HTERT RPE-1 (cell line): Measurements from ENCODE around the gene PILRA.
"Not testable (repeated sequence)": the region's sequence is repeated elsewhere in the genome, so short reads cannot be mapped to it uniquely, and the experiment has no call there.

Experiments
- in situ Hi-C: fragments of 300-500 bp; cut with MboI; formaldehyde crosslinking; loops from 4 replicates; pipeline ENCODE4 v1.14.3; 2020; ENCODE audit warnings: low sequenced_read_pairs

Gene PILRA

DNA sequence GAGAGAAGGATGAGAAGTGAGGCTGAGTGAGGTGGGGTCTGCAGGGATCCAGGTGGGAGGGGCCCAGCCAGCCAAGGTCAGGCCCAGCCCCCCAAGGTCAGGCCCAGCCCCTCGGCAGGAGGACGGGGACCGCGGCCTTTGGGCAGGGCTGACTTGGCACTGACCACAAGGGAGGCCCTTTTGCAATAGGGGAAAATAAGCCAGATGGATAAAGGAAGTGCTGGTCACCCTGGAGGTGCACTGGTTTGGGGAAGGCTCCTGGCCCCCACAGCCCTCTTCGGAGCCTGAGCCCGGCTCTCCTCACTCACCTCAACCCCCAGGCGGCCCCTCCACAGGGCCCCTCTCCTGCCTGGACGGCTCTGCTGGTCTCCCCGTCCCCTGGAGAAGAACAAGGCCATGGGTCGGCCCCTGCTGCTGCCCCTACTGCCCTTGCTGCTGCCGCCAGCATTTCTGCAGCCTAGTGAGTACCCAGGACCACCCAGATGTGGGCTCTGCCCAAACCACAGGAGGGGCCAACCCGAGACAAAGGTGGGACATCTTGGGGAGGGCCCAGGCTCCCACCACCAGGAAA, at the start of gene PILRA:
PILRA (plus strand) TSS at position 227 of the 571 bp plus-strand sequence; CDS start at position 397, 170 bp downstream.
- in situ Hi-C loops: no loop called here

GRCh38 chr7:100324194-100324593, 49.1 kb upstream of the PILRA start:
- in situ Hi-C loops: not testable (repeated sequence)

DNA sequence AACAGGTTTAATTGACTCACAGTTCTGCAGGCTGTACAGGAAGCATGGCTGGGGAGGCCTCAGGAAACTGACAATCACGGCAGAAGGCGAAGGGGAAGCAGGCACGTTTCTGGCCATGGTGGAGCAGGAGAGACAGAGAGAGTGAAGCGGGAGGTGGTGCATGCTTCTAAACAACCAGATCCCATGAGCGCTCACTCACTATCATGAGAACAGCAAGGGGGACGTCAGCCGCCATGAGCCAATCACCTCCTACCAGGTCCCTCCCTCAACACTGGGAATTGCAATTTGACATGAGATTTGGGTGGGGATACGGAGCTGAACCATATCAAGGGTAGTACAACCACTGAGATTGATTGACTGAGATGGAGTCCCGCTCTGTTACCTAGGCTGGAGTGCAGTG, 47.6 kb upstream of the PILRA start:
- in situ Hi-C loops: not testable (repeated sequence)

GRCh38 chr7:100326914-100327313, 46.4 kb upstream of the PILRA start:
- in situ Hi-C loops: not testable (repeated sequence)

- in situ Hi-C loops: not testable (repeated sequence)
Measured at GRCh38 chr7:100335566-100336466, 37.5 kb upstream of the PILRA start.

GRCh38 chr7:100338083-100338696, 35.1 kb upstream of the PILRA start:
- in situ Hi-C loops: not testable (repeated sequence)

DNA sequence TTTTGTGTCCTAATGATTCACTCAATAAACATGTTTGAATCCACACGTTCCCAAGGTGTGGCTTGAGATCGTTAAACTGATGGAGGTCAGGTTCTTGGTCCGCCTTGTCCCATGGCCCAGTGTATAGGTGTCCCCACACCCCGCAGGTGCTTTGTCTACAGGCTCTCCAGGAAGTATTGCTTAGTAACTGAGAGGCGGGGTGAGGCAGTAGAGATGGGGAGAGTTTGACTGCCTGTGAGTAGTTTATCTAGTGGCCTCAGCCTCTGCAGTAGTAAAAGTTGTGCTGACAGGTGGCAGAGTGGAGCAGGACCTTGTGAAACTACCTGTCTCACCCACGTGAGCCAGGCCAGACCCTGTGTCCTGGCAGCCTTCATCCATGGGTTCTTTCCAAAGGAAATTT, 32.0 kb upstream of the PILRA start:
- in situ Hi-C loops: not testable (repeated sequence)

DNA sequence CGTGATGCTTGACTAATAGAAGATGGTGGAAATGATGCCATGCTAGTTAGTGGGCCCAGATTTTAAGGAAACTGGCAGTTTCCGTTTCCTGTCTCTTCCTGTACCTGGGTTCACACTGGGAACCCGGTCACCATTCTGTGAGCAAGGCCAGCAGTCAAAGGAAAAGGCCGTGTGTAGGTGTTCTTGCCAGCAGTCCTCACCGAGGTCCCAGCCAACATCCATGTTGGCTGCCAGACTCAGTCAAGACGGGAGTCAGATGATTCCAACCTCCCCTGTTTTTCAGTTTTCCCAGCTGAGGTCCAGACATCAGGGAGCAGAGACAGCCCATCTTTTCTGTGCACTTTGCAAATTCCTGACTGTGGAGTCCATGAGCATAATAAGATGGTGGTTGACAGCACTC, 30.5 kb upstream of the PILRA start:
- in situ Hi-C loops: no loop called here

DNA sequence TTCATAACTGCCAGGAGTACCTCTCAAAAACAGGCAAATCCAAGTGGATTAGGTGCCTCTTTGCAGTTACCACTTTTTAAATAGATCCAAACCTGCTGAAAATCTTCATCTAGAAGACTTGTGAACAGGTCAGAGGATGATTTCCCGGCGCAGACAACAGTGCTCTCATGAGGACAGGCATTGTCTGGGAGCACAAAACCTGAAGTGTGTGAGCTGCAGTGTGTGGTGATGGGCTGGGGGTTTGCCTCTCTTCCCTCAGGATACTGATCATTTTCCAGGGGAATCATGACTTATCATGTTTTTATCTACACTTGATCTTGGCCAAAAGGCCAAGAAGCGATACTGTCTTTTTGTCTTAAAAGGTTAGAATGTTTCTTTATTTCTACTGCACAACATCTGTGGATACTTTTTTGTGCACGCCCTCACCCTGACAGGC, 29.1 kb upstream of the PILRA start:
- in situ Hi-C loops: not testable (repeated sequence)

GRCh38 chr7:100344560-100345287, 28.6 kb upstream of the PILRA start:
- in situ Hi-C loops: not testable (repeated sequence)

GRCh38 chr7:100345288-100345672, 28.0 kb upstream of the PILRA start:
- in situ Hi-C loops: not testable (repeated sequence)

DNA sequence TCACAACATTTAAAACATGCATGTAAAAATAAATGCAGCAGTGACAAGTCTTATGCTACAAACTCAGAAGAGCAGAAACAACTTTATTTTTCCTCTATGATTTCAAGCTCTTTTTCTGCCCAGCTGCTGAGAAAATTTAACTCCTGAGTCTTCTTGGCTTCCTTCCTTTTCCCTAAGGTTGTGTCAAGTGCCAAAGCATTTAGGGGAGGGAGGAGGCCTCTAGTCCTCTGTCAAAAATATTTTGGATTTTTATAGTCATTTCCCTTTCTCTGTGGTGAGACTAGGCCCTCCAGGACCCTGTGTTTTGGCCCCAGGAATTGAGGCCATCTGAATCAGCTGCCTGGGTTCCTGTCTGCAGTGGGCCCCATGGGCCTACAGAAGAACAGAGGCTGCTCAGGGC, 26.4 kb upstream of the PILRA start:
- in situ Hi-C loops: no loop called here

- in situ Hi-C loops: no loop called here
Measured at GRCh38 chr7:100348805-100349204, 24.5 kb upstream of the PILRA start.

DNA sequence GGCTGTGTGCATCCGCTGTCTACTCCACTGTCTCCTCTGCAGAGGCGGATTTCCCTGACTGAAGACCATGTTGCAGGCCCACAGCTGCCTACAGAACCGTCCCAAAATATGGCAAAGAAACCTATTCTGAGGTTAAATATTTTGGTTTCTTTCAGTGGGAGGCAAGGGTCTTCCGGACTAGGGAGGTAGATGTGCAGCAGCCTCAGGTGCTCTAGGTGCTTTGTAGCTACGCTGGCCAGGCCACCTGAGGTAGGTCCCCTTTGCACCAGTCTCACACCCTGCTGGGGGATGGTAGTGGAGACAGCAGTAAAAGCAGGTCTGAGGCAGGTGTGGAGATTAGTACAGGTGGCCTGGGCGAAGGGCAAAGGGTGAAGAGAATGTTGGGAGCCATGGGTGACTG, 23.5 kb upstream of the PILRA start:
- in situ Hi-C loops: no loop called here

- in situ Hi-C loops: no loop called here
Measured at GRCh38 chr7:100351657-100352058, 21.6 kb upstream of the PILRA start.

GRCh38 chr7:100352230-100352781, 21.0 kb upstream of the PILRA start:
- in situ Hi-C loops: not testable (repeated sequence)

- in situ Hi-C loops: no loop called here
Measured at GRCh38 chr7:100352984-100353684, 20.2 kb upstream of the PILRA start.

- in situ Hi-C loops: no loop called here
Measured at GRCh38 chr7:100353685-100354330, 19.5 kb upstream of the PILRA start.

- in situ Hi-C loops: no loop called here
Measured at GRCh38 chr7:100356416-100357068, 16.7 kb upstream of the PILRA start.
